HepG2 (cell line): ENCODE measurements around the gene MYL9. TPM values are rescaled to one million over a fixed set of nuclear protein-coding genes. Genes with fewer than 3 reads are reported as not detected.
A peak's percentile ranks its signal among the peaks of the same experiment; 100 is the strongest.

Experiments
- ARHGAP35 ChIP-seq: sonication (generic); formaldehyde crosslinking; IDR thresholded peaks from 2 replicates; pipeline ENCODE4 v1.9.0; 2022; ENCODE audit warnings: mild to moderate bottlenecking, inconsistent platforms, moderate library complexity, missing genetic modification reagents, borderline replicate concordance
- CEBPZ ChIP-seq: IDR thresholded peaks from 2 replicates; pipeline ENCODE4 v1.6.1; 2012; ENCODE audit warnings: low read length, improper control_type of control experiment
- DPF2 ChIP-seq: sonication (generic); formaldehyde crosslinking; IDR thresholded peaks from 2 replicates; pipeline ENCODE4 v1.4.0; 2020; ENCODE audit warnings: mild to moderate bottlenecking, low read depth, missing genetic modification reagents, borderline replicate concordance
- GABPA ChIP-seq, 2 experiments: IDR thresholded peaks; 2 replicates each; pipeline ENCODE4 v1.6.1; 2011 to 2016; ENCODE audit warnings: low read depth in 2 of 2, low read length in 1 of 2, missing biosample characterization in 1 of 2, missing genetic modification characterization in 1 of 2
- HNRNPK ChIP-seq: fragments of 200-400 bp; formaldehyde crosslinking; IDR thresholded peaks from 2 replicates; pipeline ENCODE4 v1.6.1; 2018; ENCODE audit warnings: low read length, low read depth, moderate library complexity, mild to moderate bottlenecking; ENCODE audit not compliant: poor library complexity, severe bottlenecking
- KDM1A ChIP-seq: IDR thresholded peaks from 2 replicates; pipeline ENCODE4 v1.6.1; 2016; ENCODE audit warnings: missing compliant biosample characterization
- MYC ChIP-seq: sonication (generic); formaldehyde crosslinking; IDR thresholded peaks from 2 replicates; pipeline ENCODE4 v1.9.0; 2021; ENCODE audit warnings: missing genetic modification reagents, borderline replicate concordance
- NFE2L2 ChIP-seq: fragments of 150-350 bp; IDR thresholded peaks from 2 replicates; pipeline ENCODE4 v1.6.1; 2014; ENCODE audit warnings: low read length
- NKX3-1 ChIP-seq: sonication (generic); formaldehyde crosslinking; IDR thresholded peaks from 2 replicates; pipeline ENCODE4 v1.5.0; 2020; ENCODE audit warnings: missing genetic modification reagents
- RXRA ChIP-seq: sonication (generic); formaldehyde crosslinking; IDR thresholded peaks from 2 replicates; pipeline ENCODE4 v1.5.1; 2020; ENCODE audit warnings: missing genetic modification reagents
- SNAPC2 ChIP-seq: sonication (generic); formaldehyde crosslinking; IDR thresholded peaks from 2 replicates; pipeline ENCODE4 v1.8.1; 2022; ENCODE audit warnings: mild to moderate bottlenecking, missing genetic modification reagents
- WIZ ChIP-seq: sonication (generic); formaldehyde crosslinking; IDR thresholded peaks from 2 replicates; pipeline ENCODE4 v1.5.1; 2020; ENCODE audit warnings: mild to moderate bottlenecking, missing genetic modification reagents
- ZMYM3 ChIP-seq: sonication (generic); formaldehyde crosslinking; IDR thresholded peaks from 2 replicates; pipeline ENCODE4 v1.5.1; 2020; ENCODE audit warnings: mild to moderate bottlenecking, missing genetic modification reagents
- ZNF180 ChIP-seq: sonication (generic); formaldehyde crosslinking; IDR thresholded peaks from 2 replicates; pipeline ENCODE4 v1.4.0; 2020; ENCODE audit warnings: low read depth, missing genetic modification reagents, borderline replicate concordance
- ZNF335 ChIP-seq: sonication (generic); formaldehyde crosslinking; IDR thresholded peaks from 2 replicates; pipeline ENCODE4 v1.4.0; 2020; ENCODE audit warnings: missing genetic modification reagents
- ZNF510 ChIP-seq: sonication (generic); formaldehyde crosslinking; IDR thresholded peaks from 2 replicates; pipeline ENCODE4 v1.4.0; 2020; ENCODE audit warnings: low read depth, mild to moderate bottlenecking, missing genetic modification reagents
- ZNF549 ChIP-seq: sonication (generic); formaldehyde crosslinking; IDR thresholded peaks from 2 replicates; pipeline ENCODE4 v1.5.0; 2020; ENCODE audit warnings: missing genetic modification reagents
- ZNF569 ChIP-seq: sonication (generic); formaldehyde crosslinking; IDR thresholded peaks from 2 replicates; pipeline ENCODE4 v1.5.0; 2020; ENCODE audit warnings: mild to moderate bottlenecking, missing genetic modification reagents, moderate library complexity, borderline replicate concordance
- ZNF598 ChIP-seq: sonication (generic); formaldehyde crosslinking; IDR thresholded peaks from 2 replicates; pipeline ENCODE4 v1.5.1; 2020; ENCODE audit warnings: mild to moderate bottlenecking, missing genetic modification reagents, borderline replicate concordance
- ZNF660 ChIP-seq: sonication (generic); formaldehyde crosslinking; IDR thresholded peaks from 2 replicates; pipeline ENCODE4 v1.5.1; 2020; ENCODE audit warnings: mild to moderate bottlenecking, low read depth, missing genetic modification reagents, borderline replicate concordance
- ZNF773 ChIP-seq: sonication (generic); formaldehyde crosslinking; IDR thresholded peaks from 2 replicates; pipeline ENCODE4 v1.4.0; 2020; ENCODE audit warnings: missing genetic modification reagents, borderline replicate concordance
- ZSCAN25 ChIP-seq: sonication (generic); formaldehyde crosslinking; IDR thresholded peaks from 2 replicates; pipeline ENCODE4 v1.8.0; 2022; ENCODE audit warnings: mild to moderate bottlenecking, missing genetic modification reagents
- polyA plus RNA-seq, 8 experiments: library from polyadenylated mRNA; depleted of rRNA in 3 of 8; stranded (reverse) in 7 of 8; unstranded in 1 of 8; fragments of >200 nt; fragmentation: Illumina TruSeq in 4 of 8; extraction: Trizol in 4 of 8; gene quantifications; 2 replicates each; pipeline versions ENCODE4 v1.2.1 to v1.2.3, GENCODE V29; 2011 to 2016; ENCODE audit warnings: low read depth in 4 of 8, missing spikeins in 1 of 8, mixed read lengths in 1 of 8; ENCODE audit not compliant: insufficient read depth in 1 of 8
- total RNA-seq, 5 experiments: library from RNA; depleted of rRNA; stranded (reverse); fragments of >200 nt; fragmentation: Illumina TruSeq; extraction: Trizol; gene quantifications; 2 replicates each; pipeline ENCODE4 v1.2.3, GENCODE V29; 2016; ENCODE audit warnings: low read depth in 1 of 5
- TF ChIP-seq, protein P1 (sequence below): IDR thresholded peaks from 2 replicates; pipeline ENCODE4 v1.6.1; 2016; ENCODE audit warnings: missing compliant biosample characterization, missing genetic modification reagents, borderline replicate concordance
- TF ChIP-seq, protein P2 (sequence below): IDR thresholded peaks from 2 replicates; pipeline ENCODE4 v1.6.1; 2016; ENCODE audit warnings: missing genetic modification reagents, missing compliant biosample characterization
- TF ChIP-seq, protein P3 (sequence below): IDR thresholded peaks from 2 replicates; pipeline ENCODE4 v1.6.1; 2016; ENCODE audit warnings: low read depth, control low read depth

The MYL9 gene
- total and polyA plus RNA-seq, 2 of the 13 experiments (the other 11 are each of a cell fraction or from before 2014, with no cell fraction given), result 0.87 to 2.2 TPM

DNA sequence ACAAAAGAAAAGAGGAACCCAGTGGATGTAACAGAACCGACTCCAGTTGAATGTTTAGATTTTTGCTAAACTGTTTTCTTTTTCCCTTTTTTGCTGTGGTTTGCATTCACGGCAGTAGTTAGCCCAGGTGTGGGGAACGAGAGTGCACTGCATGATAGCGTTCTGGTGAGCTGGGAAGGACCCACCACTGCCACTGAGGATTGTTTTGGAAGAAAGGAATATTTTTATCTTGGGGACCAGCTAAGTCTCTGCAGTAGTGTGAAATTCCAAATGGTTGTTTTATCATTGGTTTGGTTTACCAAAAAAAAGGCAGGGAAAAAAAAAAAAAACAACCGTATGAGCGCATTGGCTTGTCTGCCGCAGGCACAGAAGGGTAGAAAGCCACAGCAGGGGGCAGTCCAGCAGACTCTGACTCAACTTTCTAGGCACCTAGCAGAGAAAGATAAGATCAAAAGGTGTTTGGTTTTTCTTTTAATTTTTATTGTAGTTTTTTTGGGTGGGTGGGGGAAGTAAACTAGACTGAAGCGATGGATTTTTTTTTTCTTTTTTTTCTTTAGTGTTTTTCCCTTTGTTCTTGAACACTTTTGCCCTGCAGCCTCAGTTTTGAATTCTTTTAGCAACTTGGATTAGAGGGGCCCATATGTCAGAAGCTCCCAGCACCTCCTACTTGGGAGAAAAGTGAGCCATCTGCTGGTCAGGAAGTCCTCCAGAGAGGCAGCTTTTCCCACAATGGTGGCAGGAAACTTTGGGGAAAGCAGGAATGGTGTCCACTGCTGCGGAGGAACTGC is 50.7 kb downstream of the MYL9 start (continued):
- TF ChIP-seq ZNF510 (CRISPR knock-in tag) (no peak), ARHGAP35 (CRISPR knock-in tag) (no peak), ZSCAN25 (CRISPR knock-in tag) (no peak), ZNF335 (CRISPR knock-in tag) (0 out of 2 replicates have a peak, but pooled peaks have one; percentile 12), ZNF569 (CRISPR knock-in tag) (no peak), CEBPZ (no peak), KDM1A (CRISPR knock-in tag) (no peak), NKX3-1 (CRISPR knock-in tag) (no peak), ZMYM3 (no peak), RXRA (CRISPR knock-in tag) (no peak), ZNF180 (no peak), ZNF773 (no peak), DPF2 (no peak), NFE2L2 (no peak), MYC (no peak), SNAPC2 (no peak), HNRNPK (no peak), ZNF660 (CRISPR knock-in tag) (no peak), GABPA (IDR thresholded peaks at IDR 0.05; ENCODE audit: low read depth, low read length) (no peak), GABPA (CRISPR knock-in tag; IDR thresholded peaks at IDR 0.05; ENCODE audit: low read depth) (no peak), ZNF598 (CRISPR knock-in tag) (no peak), WIZ (CRISPR knock-in tag) (no peak), ZNF549 (CRISPR knock-in tag) (no peak)
- TF ChIP-seq, protein P1, sequence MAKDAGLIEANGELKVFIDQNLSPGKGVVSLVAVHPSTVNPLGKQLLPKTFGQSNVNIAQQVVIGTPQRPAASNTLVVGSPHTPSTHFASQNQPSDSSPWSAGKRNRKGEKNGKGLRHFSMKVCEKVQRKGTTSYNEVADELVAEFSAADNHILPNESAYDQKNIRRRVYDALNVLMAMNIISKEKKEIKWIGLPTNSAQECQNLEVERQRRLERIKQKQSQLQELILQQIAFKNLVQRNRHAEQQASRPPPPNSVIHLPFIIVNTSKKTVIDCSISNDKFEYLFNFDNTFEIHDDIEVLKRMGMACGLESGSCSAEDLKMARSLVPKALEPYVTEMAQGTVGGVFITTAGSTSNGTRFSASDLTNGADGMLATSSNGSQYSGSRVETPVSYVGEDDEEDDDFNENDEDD (CRISPR knock-in tag), result no peak
- TF ChIP-seq, protein P2, sequence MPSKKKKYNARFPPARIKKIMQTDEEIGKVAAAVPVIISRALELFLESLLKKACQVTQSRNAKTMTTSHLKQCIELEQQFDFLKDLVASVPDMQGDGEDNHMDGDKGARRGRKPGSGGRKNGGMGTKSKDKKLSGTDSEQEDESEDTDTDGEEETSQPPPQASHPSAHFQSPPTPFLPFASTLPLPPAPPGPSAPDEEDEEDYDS (CRISPR knock-in tag), result no peak
- TF ChIP-seq, protein P3, sequence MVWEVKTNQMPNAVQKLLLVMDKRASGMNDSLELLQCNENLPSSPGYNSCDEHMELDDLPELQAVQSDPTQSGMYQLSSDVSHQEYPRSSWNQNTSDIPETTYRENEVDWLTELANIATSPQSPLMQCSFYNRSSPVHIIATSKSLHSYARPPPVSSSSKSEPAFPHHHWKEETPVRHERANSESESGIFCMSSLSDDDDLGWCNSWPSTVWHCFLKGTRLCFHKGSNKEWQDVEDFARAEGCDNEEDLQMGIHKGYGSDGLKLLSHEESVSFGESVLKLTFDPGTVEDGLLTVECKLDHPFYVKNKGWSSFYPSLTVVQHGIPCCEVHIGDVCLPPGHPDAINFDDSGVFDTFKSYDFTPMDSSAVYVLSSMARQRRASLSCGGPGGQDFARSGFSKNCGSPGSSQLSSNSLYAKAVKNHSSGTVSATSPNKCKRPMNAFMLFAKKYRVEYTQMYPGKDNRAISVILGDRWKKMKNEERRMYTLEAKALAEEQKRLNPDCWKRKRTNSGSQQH (CRISPR knock-in tag), result no peak
